Tibial artery (tissue), 4 donors: Measurements from ENCODE around the gene KIN.
"Not testable (repeated sequence)": the region's sequence is repeated elsewhere in the genome, so short reads cannot be mapped to it uniquely, and the experiment has no call there.

Experiments
- DNase-seq, 2 donors: peaks; one replicate each; pipeline ENCODE4 v3.0.0-alpha.2; 2019
- H3K27ac ChIP-seq, 2 donors: fragments of 200-600 bp; sonication (generic) in 1 of 2; 1 replicate in 1 of 2; 2 replicates in 1 of 2; pipeline ENCODE4 v1.5.1; 2018 to 2019; ENCODE audit warnings: mild to moderate bottlenecking in 1 of 2
- H3K27me3 ChIP-seq, 2 donors: fragments of 200-600 bp; sonication (generic) in 1 of 2; one replicate each; pipeline versions ENCODE4 v1.5.1 to v1.6.0; 2016 to 2019
- H3K36me3 ChIP-seq, 3 donors: fragments of 200-600 bp; sonication (generic) in 2 of 3; one replicate each; pipeline ENCODE4 v1.5.1; 2016 to 2019; ENCODE audit warnings: mild to moderate bottlenecking in 2 of 3
- H3K4me1 ChIP-seq, 4 donors: fragments of 200-600 bp; sonication (generic) in 2 of 4; 1 replicate in 3 of 4; 2 replicates in 1 of 4; pipeline ENCODE4 v1.5.1; 2016 to 2019
- H3K4me3 ChIP-seq, 2 donors: fragments of 200-600 bp; sonication (generic) in 1 of 2; 1 replicate in 1 of 2; 2 replicates in 1 of 2; pipeline ENCODE4 v1.5.1; 2018 to 2019; ENCODE audit warnings: mild to moderate bottlenecking in 2 of 2
- H3K9me3 ChIP-seq, 3 donors: fragments of 200-600 bp; sonication (generic) in 1 of 3; one replicate each; pipeline ENCODE4 v1.5.1; 2016 to 2019
- CTCF ChIP-seq, 2 experiments: fragments of 200-600 bp in 1 of 2; fragments of 450-650 bp in 1 of 2; IDR thresholded peaks; one replicate each; pipeline ENCODE4 v1.5.1; 2017 to 2019; ENCODE audit warnings: antibody characterized with exemption in 2 of 2, mild to moderate bottlenecking in 1 of 2, moderate library complexity in 1 of 2
- intact Hi-C: fragments of 100-400 bp; cut with DNase I; formaldehyde crosslinking; loops from one replicate; pipeline ENCODE4 v1.15.0; 2023; ENCODE audit warnings: low total_unique reads

The KIN gene

GRCh38 chr10:7720478-7720877, 67.3 kb downstream of the KIN start:
- H3K36me3 ChIP-seq, result no peaks in the 10 kb centered on the region

GRCh38 chr10:7718685-7719084, 69.1 kb downstream of the KIN start:
- intact Hi-C loops, result no loop called here
- H3K9me3 ChIP-seq, result no peaks in the 10 kb centered on the region
- DNase-seq, result no peak
- no peak overlapping the region for H3K4me3 ChIP-seq
- no peaks in the 10 kb centered on the region for H3K36me3 ChIP-seq
- no peak for TF ChIP-seq CTCF (IDR thresholded peaks at IDR 0.05)
- H3K27ac ChIP-seq, result no peak overlapping the region
- H3K4me1 ChIP-seq, result no peaks in the 10 kb centered on the region
- H3K27me3 ChIP-seq, result peaks cover 0 to 6% of the 10 kb centered on the region in 2 donors

More at GRCh38 chr10:7720478-7720877, 67.3 kb downstream of the KIN start:
- Histone ChIP-seq H3K9me3 (no peaks in the 10 kb centered on the region), H3K27ac (no peak overlapping the region), H3K4me3 (no peak overlapping the region), H3K27me3 (peaks cover 0 to 7% of the 10 kb centered on the region in 2 donors), H3K4me1 (no peaks in the 10 kb centered on the region)
- no peak for DNase-seq
- intact Hi-C loops, result no loop called here
- no peak for TF ChIP-seq CTCF (IDR thresholded peaks at IDR 0.05)

- Histone ChIP-seq H3K4me3 (no peak overlapping the region), H3K36me3 (no peaks in the 10 kb centered on the region), H3K27ac (no peak overlapping the region), H3K9me3 (no peaks in the 10 kb centered on the region), H3K4me1 (no peaks in the 10 kb centered on the region), H3K27me3 (peaks cover 0 to 6% of the 10 kb centered on the region in 2 donors)
- intact Hi-C loops, result no loop called here
- no peak for DNase-seq
- no peak for TF ChIP-seq CTCF (IDR thresholded peaks at IDR 0.05)
These were observed 70.0 kb downstream of the KIN start for GRCh38 chr10:7717767-7718166.

GRCh38 chr10:7715515-7715914, 72.3 kb downstream of the KIN start:
- Histone ChIP-seq H3K27ac (no peak overlapping the region), H3K4me1 (no peaks in the 10 kb centered on the region), H3K9me3 (no peaks in the 10 kb centered on the region), H3K27me3 (peaks cover 0 to 6% of the 10 kb centered on the region in 2 donors), H3K36me3 (no peaks in the 10 kb centered on the region), H3K4me3 (no peak overlapping the region)
- intact Hi-C loops, result no loop called here
- no peak for DNase-seq
- TF ChIP-seq CTCF (IDR thresholded peaks at IDR 0.05), result no peak

GRCh38 chr10:7711075-7711474, 76.7 kb downstream of the KIN start:
- DNase-seq, H3K4me3 ChIP-seq, H3K27me3 ChIP-seq, H3K9me3 ChIP-seq, intact Hi-C loops, H3K36me3 ChIP-seq, H3K4me1 ChIP-seq, H3K27ac ChIP-seq: not testable (repeated sequence)

GRCh38 chr10:7710446-7710845, 77.3 kb downstream of the KIN start:
- Histone ChIP-seq H3K27ac (no peak overlapping the region), H3K9me3 (no peaks in the 10 kb centered on the region), H3K36me3 (no peaks in the 10 kb centered on the region), H3K4me1 (no peaks in the 10 kb centered on the region), H3K27me3 (no peaks in the 10 kb centered on the region), H3K4me3 (no peak overlapping the region)
- no peak for TF ChIP-seq CTCF (IDR thresholded peaks at IDR 0.05)
- no peak for DNase-seq
- intact Hi-C loops, result no loop called here
